BLaER1 treated with 17β-estradiol and CSF1 and Interleukin-3, amounts not matched to agents 10 nM and 100 nM (cell line): ENCODE results near the gene KAT8.

Source experiments
- H3K27ac ChIP-seq, 11 experiments: shearing (Covaris generic); formaldehyde crosslinking; 2 replicates each; pipeline ENCODE4 v1.8.1; 2022
- H3K27me3 ChIP-seq, 11 experiments: shearing (Covaris generic); formaldehyde crosslinking; 2 replicates each; pipeline ENCODE4 v1.8.1; 2022
- H3K36me3 ChIP-seq, 11 experiments: shearing (Covaris generic); formaldehyde crosslinking; 2 replicates each; pipeline ENCODE4 v1.8.1; 2022
- H3K4me1 ChIP-seq, 10 experiments: shearing (Covaris generic); formaldehyde crosslinking; 2 replicates each; pipeline ENCODE4 v1.8.1; 2022
- H3K4me2 ChIP-seq, 11 experiments: shearing (Covaris generic); formaldehyde crosslinking; 2 replicates each; pipeline ENCODE4 v1.8.1; 2022
- H3K4me3 ChIP-seq, 10 experiments: shearing (Covaris generic); formaldehyde crosslinking; 2 replicates each; pipeline ENCODE4 v1.8.1; 2022
- H3K9ac ChIP-seq, 11 experiments: shearing (Covaris generic); formaldehyde crosslinking; 2 replicates each; pipeline ENCODE4 v1.8.1; 2022
- H3K9me3 ChIP-seq, 11 experiments: shearing (Covaris generic); formaldehyde crosslinking; replicated peaks in 1 of 11; 2 replicates each; pipeline ENCODE4 v1.8.1; 2022
- H4K20me1 ChIP-seq, 11 experiments: shearing (Covaris generic); formaldehyde crosslinking; 2 replicates each; pipeline ENCODE4 v1.8.1; 2022
- Cebpa-rat ChIP-seq, 11 experiments: shearing (Covaris generic); IDR thresholded peaks; 2 replicates each; pipeline ENCODE4 v1.8.1; 2022

Gene KAT8

DNA sequence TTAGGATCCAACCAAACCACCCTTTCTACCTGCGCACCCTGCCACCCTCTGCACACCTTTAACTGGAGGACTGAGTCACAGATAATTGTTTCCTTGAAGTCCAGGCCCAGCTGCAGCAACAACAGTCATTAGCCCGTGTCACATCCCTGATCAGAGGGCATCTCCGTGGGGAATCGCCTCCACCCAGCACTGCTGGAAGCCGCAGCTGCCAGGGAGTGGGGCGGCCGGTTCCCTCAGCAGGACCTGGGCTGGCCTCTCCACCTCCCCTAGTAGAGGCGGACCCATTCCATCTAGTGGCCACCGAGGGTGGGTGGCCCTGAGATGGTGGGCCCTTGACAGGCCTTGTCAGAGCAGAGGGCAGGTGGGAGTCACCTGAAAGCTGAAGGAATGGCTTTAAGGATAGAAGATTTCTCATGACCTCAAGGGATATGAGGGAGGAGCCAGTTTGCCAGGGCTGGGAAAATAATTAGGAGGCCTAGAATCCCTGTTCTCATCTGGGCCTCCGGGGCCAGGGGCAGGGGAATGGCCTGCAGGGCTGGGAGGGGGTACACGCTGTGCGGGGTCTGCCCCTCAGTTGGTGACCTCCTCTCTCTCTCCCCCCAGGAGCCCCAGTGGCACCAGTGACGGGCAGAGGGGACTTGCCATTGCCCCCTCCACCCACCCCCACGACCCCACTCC is 35.0 kb upstream of the KAT8 start:
- H3K27me3 ChIP-seq = no peaks in the 10 kb centered on the region
- peaks cover 73 to 100% (median 93%) of the 10 kb centered on the region in 11 experiments for H3K36me3 ChIP-seq
- H3K9ac ChIP-seq = peak overlapping the region in 3 of 11 experiments; percentile 1 to 45 (median 9); a peak in 1 of 22 replicates

DNA sequence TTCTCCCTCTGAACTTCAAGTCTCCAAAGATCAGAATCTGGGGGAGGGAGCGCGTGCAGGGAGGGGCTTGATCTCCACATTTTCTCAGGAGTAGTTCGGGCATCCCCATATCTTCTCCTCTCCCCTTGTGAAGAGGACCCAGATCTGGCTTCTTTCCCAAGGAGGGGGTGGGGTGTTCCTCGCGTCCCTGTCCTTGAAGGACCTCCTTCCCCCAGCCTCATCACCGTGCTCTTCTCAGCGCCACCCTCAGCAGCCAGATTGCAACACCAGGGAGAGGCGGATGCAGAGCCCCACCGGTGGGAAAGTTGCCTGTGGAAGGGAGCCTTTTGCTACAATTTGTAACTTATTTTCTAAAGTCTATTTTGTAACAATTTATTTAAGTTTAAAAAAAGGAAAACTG is 34.4 kb upstream of the KAT8 start:
- Histone ChIP-seq H3K9me3 (no peaks in the 10 kb centered on the region), H3K4me3 (no peak overlapping the region), H3K27me3 (no peaks in the 10 kb centered on the region), H3K4me2 (no peak overlapping the region), H3K27ac (no peak overlapping the region), H3K36me3 (peaks cover 67 to 100% (median 92%) of the 10 kb centered on the region in 11 experiments), H3K4me1 (peaks cover 0 to 51% (median 24%) of the 10 kb centered on the region in 10 experiments; a peak in 11 of 20 replicates), H4K20me1 (peaks cover 57 to 100% (median 86%) of the 10 kb centered on the region in 11 experiments), H3K9ac (0 out of 22 replicates have a peak overlapping the region, but pooled peaks of 1 of the 11 experiments have one; percentile 1)
- TF ChIP-seq Cebpa-rat (IDR thresholded peaks at IDR 0.05) = no peak

More for the DNA sequence above, 35.0 kb upstream of the KAT8 start:
- Histone ChIP-seq H3K4me3 (no peak overlapping the region), H4K20me1 (peaks cover 63 to 100% (median 87%) of the 10 kb centered on the region in 11 experiments), H3K27ac (peak overlapping the region in 1 of 11 experiments; percentile 12; a peak in 2 of 22 replicates), H3K9me3 (no peaks in the 10 kb centered on the region), H3K4me1 (peaks cover 0 to 54% (median 24%) of the 10 kb centered on the region in 10 experiments; a peak in 11 of 20 replicates), H3K4me2 (peak overlapping the region in 5 of 11 experiments; percentile 20 to 82 (median 43); a peak in 7 of 22 replicates)
- no peak for TF ChIP-seq Cebpa-rat (IDR thresholded peaks at IDR 0.05)

DNA sequence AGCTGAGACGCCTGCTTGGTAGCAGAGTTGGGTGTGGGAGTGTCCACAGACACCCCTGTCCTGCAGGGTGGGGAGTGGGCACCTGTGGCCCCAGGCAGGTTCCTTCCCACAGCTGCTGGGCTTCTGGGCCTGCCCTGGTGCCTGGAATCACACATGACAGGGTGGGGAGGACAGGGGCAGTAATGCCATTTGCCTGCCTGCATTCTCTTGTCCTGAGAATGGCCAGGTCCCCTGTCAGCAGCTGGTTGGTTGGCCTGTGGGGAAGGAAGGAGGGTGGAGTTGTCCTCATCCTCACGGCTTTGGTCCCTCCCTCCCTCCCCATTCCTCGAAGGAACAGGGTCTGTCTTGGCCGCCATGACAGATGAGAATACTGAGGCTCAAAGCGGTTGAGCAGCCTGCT is 33.9 kb upstream of the KAT8 start:
- Histone ChIP-seq H3K4me1 (peaks cover 0 to 46% (median 23%) of the 10 kb centered on the region in 10 experiments; a peak in 11 of 20 replicates), H3K9me3 (no peaks in the 10 kb centered on the region), H4K20me1 (peaks cover 52 to 99% (median 82%) of the 10 kb centered on the region in 11 experiments), H3K9ac (no peak overlapping the region; a peak in 1 of 22 replicates), H3K4me3 (no peak overlapping the region), H3K36me3 (peaks cover 62 to 100% (median 92%) of the 10 kb centered on the region in 11 experiments), H3K4me2 (no peak overlapping the region), H3K27ac (no peak overlapping the region), H3K27me3 (no peaks in the 10 kb centered on the region)
- no peak for TF ChIP-seq Cebpa-rat (IDR thresholded peaks at IDR 0.05)

DNA sequence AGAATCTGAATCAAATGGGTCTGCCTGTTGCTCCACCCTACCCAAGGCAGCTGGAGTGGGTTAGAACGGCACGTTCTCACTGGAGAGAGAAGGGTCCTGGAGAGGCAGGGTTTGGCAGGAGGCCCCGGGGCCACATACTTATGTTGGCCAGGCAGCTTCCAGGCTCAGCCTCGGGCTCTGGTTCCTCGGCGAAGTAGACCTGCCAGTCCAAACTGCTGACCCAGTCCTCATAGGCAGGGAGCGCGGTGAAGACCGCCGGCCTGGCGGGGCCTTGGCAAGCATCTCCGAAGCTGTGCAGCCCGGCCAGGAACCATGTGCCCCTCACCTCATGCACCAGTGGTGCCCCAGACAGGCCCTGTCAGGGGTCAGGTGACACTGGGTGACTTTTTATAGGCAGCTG is 33.5 kb upstream of the KAT8 start:
- Histone ChIP-seq H3K36me3 (peaks cover 59 to 100% (median 92%) of the 10 kb centered on the region in 11 experiments), H3K27ac (no peak overlapping the region)
- TF ChIP-seq Cebpa-rat (IDR thresholded peaks at IDR 0.05) = no peak

DNA sequence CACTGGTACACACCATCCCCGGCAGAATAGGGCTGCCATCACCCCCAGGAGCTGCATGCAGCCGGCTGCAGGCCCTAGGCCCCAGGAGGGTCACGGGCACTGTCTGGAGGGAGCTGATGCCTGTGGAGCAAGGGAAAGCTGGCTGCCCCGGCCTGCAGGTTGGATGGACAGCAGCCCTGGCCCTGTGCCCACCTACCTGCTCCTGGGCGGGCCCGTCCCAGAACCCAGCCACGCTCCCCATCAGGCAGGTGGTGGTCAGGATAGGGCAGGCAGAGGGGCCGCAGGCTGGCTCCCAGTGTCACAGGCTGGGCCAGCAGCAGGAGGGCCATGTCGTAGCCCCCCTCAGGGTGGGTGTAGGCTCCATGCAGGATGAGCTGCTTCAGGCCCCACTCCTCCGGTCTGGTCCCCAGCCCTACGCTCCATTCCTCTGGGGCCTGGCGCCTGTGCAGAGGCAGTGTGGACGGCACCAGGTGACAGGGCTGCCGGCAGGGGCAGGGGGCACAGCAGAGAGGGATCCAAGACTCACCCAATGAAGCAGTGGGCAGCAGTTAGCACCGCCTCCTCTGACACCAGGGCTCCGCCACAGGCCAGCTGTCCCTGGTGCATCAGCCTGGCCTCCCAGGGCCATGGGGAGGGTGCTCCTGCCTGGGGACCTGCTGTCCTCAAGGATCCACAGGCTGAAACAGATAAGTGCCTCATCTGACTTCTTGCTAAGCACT is 32.7 kb upstream of the KAT8 start:
- Histone ChIP-seq H3K4me2 (no peak overlapping the region; a peak in 1 of 22 replicates), H3K4me3 (no peak overlapping the region), H3K9me3 (no peaks in the 10 kb centered on the region), H4K20me1 (peaks cover 40 to 98% (median 70%) of the 10 kb centered on the region in 11 experiments), H3K27ac (no peak overlapping the region), H3K36me3 (peaks cover 55 to 100% (median 91%) of the 10 kb centered on the region in 11 experiments), H3K4me1 (peaks cover 0 to 34% (median 15%) of the 10 kb centered on the region in 10 experiments; a peak in 11 of 20 replicates), H3K27me3 (no peaks in the 10 kb centered on the region), H3K9ac (peak overlapping the region in 2 of 11 experiments; percentile 19; a peak in 3 of 22 replicates)
- TF ChIP-seq Cebpa-rat (IDR thresholded peaks at IDR 0.05) = no peak

More for the DNA sequence above, 33.5 kb upstream of the KAT8 start:
- no peak overlapping the region for H3K4me2 ChIP-seq
- H4K20me1 ChIP-seq = peaks cover 48 to 99% (median 78%) of the 10 kb centered on the region in 11 experiments
- no peaks in the 10 kb centered on the region for H3K9me3 ChIP-seq
- no peak overlapping the region; a peak in 2 of 22 replicates for H3K9ac ChIP-seq
- H3K4me3 ChIP-seq = no peak overlapping the region
- H3K4me1 ChIP-seq = peaks cover 0 to 42% (median 20%) of the 10 kb centered on the region in 10 experiments; a peak in 11 of 20 replicates
- no peaks in the 10 kb centered on the region for H3K27me3 ChIP-seq

DNA sequence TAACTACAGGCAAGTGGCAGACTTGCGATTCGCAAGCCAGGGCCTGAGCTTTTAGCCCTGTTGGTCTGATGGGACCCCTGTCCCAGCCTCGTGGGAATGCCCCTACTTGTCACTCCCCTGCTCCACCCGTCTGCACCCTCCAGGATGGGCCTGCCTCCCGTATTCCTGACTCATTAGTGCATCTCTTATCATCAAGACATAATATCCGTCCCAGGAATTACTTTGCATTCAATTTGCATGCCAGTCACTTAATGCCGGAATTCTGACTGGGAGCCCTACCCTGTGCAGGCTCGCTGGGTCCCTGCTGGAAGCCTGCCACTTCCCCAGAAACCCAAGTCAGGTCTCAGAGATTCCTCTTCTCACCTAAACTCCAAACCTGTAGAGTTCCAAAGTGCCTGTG is 32.1 kb upstream of the KAT8 start:
- peaks cover 0 to 28% (median 13%) of the 10 kb centered on the region in 10 experiments; a peak in 10 of 20 replicates for H3K4me1 ChIP-seq
- no peak overlapping the region for H3K4me3 ChIP-seq
- H3K27me3 ChIP-seq = no peaks in the 10 kb centered on the region
- peaks cover 34 to 98% (median 64%) of the 10 kb centered on the region in 11 experiments for H4K20me1 ChIP-seq
- no peaks in the 10 kb centered on the region for H3K9me3 ChIP-seq
- H3K4me2 ChIP-seq = no peak overlapping the region
- H3K27ac ChIP-seq = no peak overlapping the region
- peak overlapping the region in 1 of 11 experiments; percentile 19; a peak in 1 of 22 replicates for H3K9ac ChIP-seq
- no peak for TF ChIP-seq Cebpa-rat (IDR thresholded peaks at IDR 0.05)
- peaks cover 51 to 100% (median 91%) of the 10 kb centered on the region in 11 experiments for H3K36me3 ChIP-seq

DNA sequence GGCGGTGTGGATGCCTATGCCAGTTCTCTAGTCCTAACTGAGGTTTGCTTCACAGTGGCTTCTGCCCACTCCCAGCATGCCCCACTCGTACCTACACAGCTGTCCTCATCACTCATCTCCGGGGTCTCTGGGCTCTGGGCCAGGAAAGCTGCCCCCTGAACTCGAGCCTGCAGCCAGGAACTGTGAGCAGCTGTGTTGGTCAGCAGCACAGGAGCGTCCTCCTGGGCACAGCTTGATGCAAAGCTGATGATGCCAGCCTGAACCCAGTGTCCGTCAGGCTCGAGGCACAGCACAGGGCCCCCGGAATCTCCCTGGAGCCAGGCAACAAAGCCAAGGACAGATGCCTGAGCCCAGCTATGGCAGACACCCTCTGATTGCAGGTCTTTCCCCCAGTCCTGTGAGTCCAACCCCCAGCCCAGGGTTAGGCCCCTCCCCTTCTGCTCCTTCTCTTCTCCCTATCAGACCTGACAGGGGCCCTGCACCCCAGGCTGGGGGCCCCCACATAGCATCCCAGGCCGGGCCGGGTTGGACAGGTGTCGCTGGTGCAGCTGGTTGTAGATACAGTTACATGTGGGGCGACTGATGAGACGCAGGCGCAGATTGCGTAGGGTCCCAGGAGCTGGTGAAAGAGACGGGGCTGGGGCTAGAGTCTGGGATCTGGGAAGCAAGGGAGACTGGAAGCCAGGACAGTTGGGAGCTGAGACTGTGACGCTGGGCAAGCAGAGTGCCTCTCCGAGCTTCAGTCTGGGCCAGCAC is 31.4 kb upstream of the KAT8 start:
- Histone ChIP-seq H3K36me3 (peaks cover 51 to 100% (median 91%) of the 10 kb centered on the region in 11 experiments), H3K9me3 (no peaks in the 10 kb centered on the region), H4K20me1 (peaks cover 27 to 96% (median 58%) of the 10 kb centered on the region in 11 experiments), H3K27ac (no peak overlapping the region), H3K4me1 (peaks cover 0 to 28% (median 10%) of the 10 kb centered on the region in 10 experiments; a peak in 10 of 20 replicates), H3K9ac (0 out of 22 replicates have a peak overlapping the region, but pooled peaks of 1 of the 11 experiments have one; percentile 19), H3K4me3 (no peak overlapping the region), H3K27me3 (no peaks in the 10 kb centered on the region), H3K4me2 (no peak overlapping the region)
- TF ChIP-seq Cebpa-rat (IDR thresholded peaks at IDR 0.05) = no peak

DNA sequence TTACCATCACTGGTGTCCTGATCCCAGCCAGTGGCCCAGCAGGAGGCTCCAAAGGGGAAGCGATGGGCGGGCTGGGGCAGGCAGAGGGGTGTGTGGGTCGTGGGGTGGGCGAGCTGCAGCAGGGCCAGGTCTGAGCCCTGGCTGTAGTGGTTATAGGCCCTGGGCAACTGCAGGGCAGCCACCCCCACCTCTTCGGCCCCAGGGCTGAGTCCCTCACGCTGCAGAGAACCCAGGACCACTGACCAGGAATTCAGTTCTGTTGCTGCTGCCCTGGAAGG is 30.9 kb upstream of the KAT8 start:
- no peak overlapping the region for H3K9ac ChIP-seq
- H3K4me3 ChIP-seq = no peak overlapping the region
- H4K20me1 ChIP-seq = peaks cover 22 to 96% (median 52%) of the 10 kb centered on the region in 11 experiments
- no peak overlapping the region for H3K27ac ChIP-seq
- H3K4me2 ChIP-seq = no peak overlapping the region
- TF ChIP-seq Cebpa-rat (IDR thresholded peaks at IDR 0.05) = no peak
- H3K4me1 ChIP-seq = peaks cover 0 to 24% (median 6%) of the 10 kb centered on the region in 10 experiments; a peak in 10 of 20 replicates
- H3K9me3 ChIP-seq = no peaks in the 10 kb centered on the region
- peaks cover 51 to 100% (median 92%) of the 10 kb centered on the region in 11 experiments for H3K36me3 ChIP-seq
- H3K27me3 ChIP-seq = no peaks in the 10 kb centered on the region
